GM12878 (cell line): ENCODE results near the gene FMNL3. TPM values are rescaled to one million over a fixed set of nuclear protein-coding genes. Genes with fewer than 3 reads are reported as not detected.

Experiments
- ATAC-seq: fragments of 200-7000 bp; cut with Tn5 transposase; 3 replicates; pipeline ENCODE4 v1.9.1; 2020; ENCODE audit warnings: mild to moderate bottlenecking, moderate library complexity
- BruUV-seq: library from RNA; stranded (reverse); fragments of 400-500 nt; replicated peaks from 2 replicates; lab custom pipeline; 2021; lab: Mats Ljungman, UMichigan
- CTCF ChIA-PET: fragments of 300-600 bp; sonication (Branson Sonifier 250); formaldehyde crosslinking; extraction: SDS; loops from one replicate; lab custom pipeline; 2021; ENCODE audit warnings: inconsistent platforms; lab: Yijun Ruan, JAX
- POLR2A ChIA-PET: fragments of 350-600 bp; formaldehyde crosslinking; extraction: SDS; loops from one replicate; lab custom pipeline; 2021; ENCODE audit warnings: inconsistent platforms; lab: Charles Lee
- RAD21 ChIA-PET: fragments of 300-600 bp; sonication (Branson Sonifier 250); formaldehyde crosslinking; loops from one replicate; lab custom pipeline; 2023; ENCODE audit warnings: antibody characterized with exemption; ENCODE audit not compliant: unreplicated experiment; lab: Charles Lee
- SMC1A ChIA-PET: fragments of 300-600 bp; sonication (Branson Sonifier 250); formaldehyde crosslinking; loops from one replicate; lab custom pipeline; 2023; ENCODE audit not compliant: unreplicated experiment, uncharacterized antibody; lab: Charles Lee
- DNase-seq: peaks from one replicate; pipeline ENCODE4 v3.0.0-alpha.2; 2011; ENCODE audit warnings: low read depth, low spot score
- FAIRE-seq: peaks from 3 replicates; lab custom pipeline; 2011; peaks lifted over from hg19 to GRCh38; lab: Jason Lieb, UNC
- H2AFZ ChIP-seq: 2 replicates; pipeline ENCODE4 v1.6.0; 2011; ENCODE audit warnings: low read depth, low read length, control low read depth; ENCODE audit not compliant: control insufficient read depth
- H3K27ac ChIP-seq: 2 replicates; pipeline ENCODE4 v1.5.1; 2011; ENCODE audit warnings: control low read depth; ENCODE audit not compliant: control insufficient read depth, insufficient read depth
- H3K27me3 ChIP-seq, 2 experiments: replicated peaks in 1 of 2; 2 replicates each; pipeline versions ENCODE4 v1.6.0 to v1.6.1; 2011; ENCODE audit warnings: low read length in 1 of 2; ENCODE audit not compliant: control insufficient read depth in 2 of 2, insufficient read depth in 2 of 2
- H3K36me3 ChIP-seq, 2 experiments: 2 replicates each; pipeline ENCODE4 v1.5.1; 2011; ENCODE audit warnings: low read length in 1 of 2; ENCODE audit not compliant: control insufficient read depth in 2 of 2, insufficient read depth in 2 of 2
- H3K4me1 ChIP-seq: 2 replicates; pipeline ENCODE4 v1.6.1; 2011; ENCODE audit warnings: mild to moderate bottlenecking, low read length, moderate library complexity, mixed read lengths; ENCODE audit not compliant: control insufficient read depth, insufficient read depth
- H3K4me2 ChIP-seq: 2 replicates; pipeline ENCODE4 v1.6.0; 2011; ENCODE audit warnings: control low read depth; ENCODE audit not compliant: control insufficient read depth, insufficient read depth
- H3K4me3 ChIP-seq: fragments of 200-600 bp; sonication (generic); 2 replicates; pipeline ENCODE4 v1.5.1; 2016
- H3K79me2 ChIP-seq: 2 replicates; pipeline ENCODE4 v1.6.0; 2011; ENCODE audit warnings: low read length; ENCODE audit not compliant: control insufficient read depth, insufficient read depth
- H3K9ac ChIP-seq: 2 replicates; pipeline ENCODE4 v1.8.0; 2011; ENCODE audit warnings: low read length, control low read depth, mixed read lengths; ENCODE audit not compliant: control insufficient read depth, insufficient read depth
- H3K9me3 ChIP-seq: replicated peaks from 3 replicates; pipeline ENCODE4 v1.5.1; 2011; ENCODE audit warnings: mild to moderate bottlenecking, low read length; ENCODE audit not compliant: control insufficient read depth, insufficient read depth
- H4K20me1 ChIP-seq: 2 replicates; pipeline ENCODE4 v1.6.0; 2011; ENCODE audit not compliant: control insufficient read depth, insufficient read depth
- ETV6 ChIP-seq, 2 experiments: fragments of 450-650 bp in 1 of 2; IDR thresholded peaks in 1 of 2; conservative IDR thresholded peaks in 1 of 2; 2 replicates each; pipeline ENCODE4 v1.6.1; 2014; ENCODE audit warnings: antibody characterized with exemption in 1 of 2, borderline replicate concordance in 1 of 2, low read depth in 1 of 2, mild to moderate bottlenecking in 1 of 2, moderate library complexity in 1 of 2
- MAX ChIP-seq: IDR thresholded peaks from 2 replicates; pipeline ENCODE4 v1.6.1; 2012; ENCODE audit warnings: low read depth, low read length, improper control_type of control experiment
- PAX8 ChIP-seq: fragments of 450-650 bp; IDR thresholded peaks from 2 replicates; pipeline ENCODE4 v1.6.1; 2017; ENCODE audit warnings: mild to moderate bottlenecking, moderate library complexity
- ZNF274 ChIP-seq: IDR thresholded peaks from one replicate; pipeline ENCODE4 v1.8.0; 2011; ENCODE audit not compliant: insufficient read length, insufficient read depth
- WGBS: methylation state at CpG from one replicate; pipeline ENCODE4 v1.1.6; 2016; ENCODE audit warnings: low lambda C conversion rate; ENCODE audit not compliant: insufficient replicate concordance, insufficient coverage; ENCODE audit errors: missing lambda C conversion rate; 5-methylcytosine and 5-hydroxymethylcytosine counted together
- in situ Hi-C: fragments of 300-500 bp; cut with MboI; formaldehyde crosslinking; loops from 9 replicates; pipeline ENCODE4 v1.14.3; 2018; ENCODE audit warnings: mixed read lengths
- intact Hi-C: fragments of 100-400 bp; cut with micrococcal nuclease; formaldehyde crosslinking; loops from one replicate; pipeline ENCODE4 v1.14.2; 2022; ENCODE audit not compliant: unreplicated experiment
- polyA plus RNA-seq, 11 experiments: library from polyadenylated mRNA; depleted of rRNA in 4 of 11; unstranded in 6 of 11; stranded (reverse) in 5 of 11; fragments of >200 nt; fragmentation: Nextera tagmentation in 4 of 11; fragmentation: Illumina TruSeq in 1 of 11; extraction: Ambion mirVana in 4 of 11; extraction: Trizol in 1 of 11; gene quantifications; 1 replicate in 1 of 11; 2 replicates in 10 of 11; pipeline versions ENCODE4 v1.2.1 to v1.2.3, GENCODE V29; 2011 to 2016; ENCODE audit warnings: inconsistent platforms in 2 of 11, missing spikeins in 2 of 11, low read depth in 1 of 11
- total RNA-seq, 4 experiments: library from RNA; depleted of rRNA in 3 of 4; stranded (reverse); fragments of >200 nt in 3 of 4; fragmentation: Illumina TruSeq in 1 of 4; extraction: Trizol in 1 of 4; gene quantifications; 2 replicates each; pipeline versions ENCODE4 v1.2.1 to v1.2.3, GENCODE V29; 2013 to 2021
- TF ChIP-seq, protein P1 (sequence below), 3 experiments: IDR thresholded peaks in 2 of 3; conservative IDR thresholded peaks in 1 of 3; 2 replicates each; pipeline ENCODE4 v1.5.1; 2011; ENCODE audit warnings: low read depth in 3 of 3, low read length in 3 of 3, mild to moderate bottlenecking in 3 of 3, control low read depth in 2 of 3, moderate library complexity in 2 of 3, inconsistent platforms in 1 of 3, mixed read lengths in 1 of 3; ENCODE audit not compliant: control insufficient read depth in 2 of 3, insufficient read depth in 1 of 3; ENCODE audit errors: extremely low read depth in 1 of 3
- TF ChIP-seq, protein P2 (sequence below): fragments of 150-350 bp; IDR thresholded peaks from 2 replicates; pipeline ENCODE4 v1.6.1; 2016; ENCODE audit warnings: low read depth, low read length
- TF ChIP-seq, protein P3 (sequence below): fragments of 450-650 bp; conservative IDR thresholded peaks from 2 replicates; pipeline ENCODE4 v1.6.1; 2017; ENCODE audit warnings: mild to moderate bottlenecking, moderate library complexity

FMNL3 gene
- total and polyA plus RNA-seq, 10 of the 15 experiments (the other 5 are each of a cell fraction or from before 2014, with no cell fraction given) = 3.0 to 64.9 (median 30.9) TPM

- no peak for FAIRE-seq
- POLR2A ChIA-PET = no interaction called here
- in situ Hi-C loops = no loop called here
Observed at GRCh38 chr12:49720214-49720613, 13.0 kb upstream of the FMNL3 start.

More at GRCh38 chr12:49720214-49720613, 13.0 kb upstream of the FMNL3 start:
- Histone ChIP-seq H3K4me3 (no peak overlapping the region), H3K79me2 (no peaks in the 10 kb centered on the region), H3K9ac (no peak overlapping the region), H3K4me1 (peaks cover 9% of the 10 kb centered on the region), H2AFZ (no peak overlapping the region), H3K27me3 (no peaks in the 10 kb centered on the region), H3K36me3 (no peaks in the 10 kb centered on the region), H3K9me3 (no peaks in the 10 kb centered on the region), H4K20me1 (no peaks in the 10 kb centered on the region), H3K4me2 (no peak overlapping the region), H3K27ac (no peak overlapping the region)
- DNase-seq (no peak), ATAC-seq (peak; percentile 59)
- intact Hi-C loops = no loop called here
- CTCF ChIA-PET = interaction anchor here (0.5 to 1.7 kb wide), 5 partner anchors 57 to 980 kb away, joined by 3 to 7 read pairs (median 3); no protein-coding TSS in a partner anchor
- SMC1A ChIA-PET = interaction anchor here (0.6 to 1.1 kb wide), 3 partner anchors 15 to 34 kb away, joined by 3 read pairs; no protein-coding TSS in a partner anchor
- RAD21 ChIA-PET = no interaction called here
- BruUV-seq = no TSS peak
- TF ChIP-seq MAX = no peak
- no peak for TF ChIP-seq ETV6 (conservative IDR thresholded peaks at IDR 0.05 in 1 of 2, IDR thresholded peaks at IDR 0.05 in 1 of 2; ENCODE audit: borderline replicate concordance in 1 of 2, low read depth in 1 of 2)
- TF ChIP-seq ZNF274 = no peak
- TF ChIP-seq, protein P1, sequence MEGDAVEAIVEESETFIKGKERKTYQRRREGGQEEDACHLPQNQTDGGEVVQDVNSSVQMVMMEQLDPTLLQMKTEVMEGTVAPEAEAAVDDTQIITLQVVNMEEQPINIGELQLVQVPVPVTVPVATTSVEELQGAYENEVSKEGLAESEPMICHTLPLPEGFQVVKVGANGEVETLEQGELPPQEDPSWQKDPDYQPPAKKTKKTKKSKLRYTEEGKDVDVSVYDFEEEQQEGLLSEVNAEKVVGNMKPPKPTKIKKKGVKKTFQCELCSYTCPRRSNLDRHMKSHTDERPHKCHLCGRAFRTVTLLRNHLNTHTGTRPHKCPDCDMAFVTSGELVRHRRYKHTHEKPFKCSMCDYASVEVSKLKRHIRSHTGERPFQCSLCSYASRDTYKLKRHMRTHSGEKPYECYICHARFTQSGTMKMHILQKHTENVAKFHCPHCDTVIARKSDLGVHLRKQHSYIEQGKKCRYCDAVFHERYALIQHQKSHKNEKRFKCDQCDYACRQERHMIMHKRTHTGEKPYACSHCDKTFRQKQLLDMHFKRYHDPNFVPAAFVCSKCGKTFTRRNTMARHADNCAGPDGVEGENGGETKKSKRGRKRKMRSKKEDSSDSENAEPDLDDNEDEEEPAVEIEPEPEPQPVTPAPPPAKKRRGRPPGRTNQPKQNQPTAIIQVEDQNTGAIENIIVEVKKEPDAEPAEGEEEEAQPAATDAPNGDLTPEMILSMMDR (IDR thresholded peaks at IDR 0.05 in 2 of 3, conservative IDR thresholded peaks at IDR 0.05 in 1 of 3; ENCODE audit: control insufficient read depth in 2 of 3, extremely low read depth in 1 of 3, insufficient read depth in 1 of 3, low read depth in 3 of 3, low read length in 3 of 3) = peak in 1 of 3 experiments; percentile 6; a peak in 1 of 6 replicates
- TF ChIP-seq, protein P2, sequence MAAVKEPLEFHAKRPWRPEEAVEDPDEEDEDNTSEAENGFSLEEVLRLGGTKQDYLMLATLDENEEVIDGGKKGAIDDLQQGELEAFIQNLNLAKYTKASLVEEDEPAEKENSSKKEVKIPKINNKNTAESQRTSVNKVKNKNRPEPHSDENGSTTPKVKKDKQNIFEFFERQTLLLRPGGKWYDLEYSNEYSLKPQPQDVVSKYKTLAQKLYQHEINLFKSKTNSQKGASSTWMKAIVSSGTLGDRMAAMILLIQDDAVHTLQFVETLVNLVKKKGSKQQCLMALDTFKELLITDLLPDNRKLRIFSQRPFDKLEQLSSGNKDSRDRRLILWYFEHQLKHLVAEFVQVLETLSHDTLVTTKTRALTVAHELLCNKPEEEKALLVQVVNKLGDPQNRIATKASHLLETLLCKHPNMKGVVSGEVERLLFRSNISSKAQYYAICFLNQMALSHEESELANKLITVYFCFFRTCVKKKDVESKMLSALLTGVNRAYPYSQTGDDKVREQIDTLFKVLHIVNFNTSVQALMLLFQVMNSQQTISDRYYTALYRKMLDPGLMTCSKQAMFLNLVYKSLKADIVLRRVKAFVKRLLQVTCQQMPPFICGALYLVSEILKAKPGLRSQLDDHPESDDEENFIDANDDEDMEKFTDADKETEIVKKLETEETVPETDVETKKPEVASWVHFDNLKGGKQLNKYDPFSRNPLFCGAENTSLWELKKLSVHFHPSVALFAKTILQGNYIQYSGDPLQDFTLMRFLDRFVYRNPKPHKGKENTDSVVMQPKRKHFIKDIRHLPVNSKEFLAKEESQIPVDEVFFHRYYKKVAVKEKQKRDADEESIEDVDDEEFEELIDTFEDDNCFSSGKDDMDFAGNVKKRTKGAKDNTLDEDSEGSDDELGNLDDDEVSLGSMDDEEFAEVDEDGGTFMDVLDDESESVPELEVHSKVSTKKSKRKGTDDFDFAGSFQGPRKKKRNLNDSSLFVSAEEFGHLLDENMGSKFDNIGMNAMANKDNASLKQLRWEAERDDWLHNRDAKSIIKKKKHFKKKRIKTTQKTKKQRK = no peak
- TF ChIP-seq, protein P3, sequence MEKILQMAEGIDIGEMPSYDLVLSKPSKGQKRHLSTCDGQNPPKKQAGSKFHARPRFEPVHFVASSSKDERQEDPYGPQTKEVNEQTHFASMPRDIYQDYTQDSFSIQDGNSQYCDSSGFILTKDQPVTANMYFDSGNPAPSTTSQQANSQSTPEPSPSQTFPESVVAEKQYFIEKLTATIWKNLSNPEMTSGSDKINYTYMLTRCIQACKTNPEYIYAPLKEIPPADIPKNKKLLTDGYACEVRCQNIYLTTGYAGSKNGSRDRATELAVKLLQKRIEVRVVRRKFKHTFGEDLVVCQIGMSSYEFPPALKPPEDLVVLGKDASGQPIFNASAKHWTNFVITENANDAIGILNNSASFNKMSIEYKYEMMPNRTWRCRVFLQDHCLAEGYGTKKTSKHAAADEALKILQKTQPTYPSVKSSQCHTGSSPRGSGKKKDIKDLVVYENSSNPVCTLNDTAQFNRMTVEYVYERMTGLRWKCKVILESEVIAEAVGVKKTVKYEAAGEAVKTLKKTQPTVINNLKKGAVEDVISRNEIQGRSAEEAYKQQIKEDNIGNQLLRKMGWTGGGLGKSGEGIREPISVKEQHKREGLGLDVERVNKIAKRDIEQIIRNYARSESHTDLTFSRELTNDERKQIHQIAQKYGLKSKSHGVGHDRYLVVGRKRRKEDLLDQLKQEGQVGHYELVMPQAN = no peak
- no peak for TF ChIP-seq PAX8
- WGBS = 28% methylated on average over 1 of the region's 1 CpG
